A549 (cell line): ENCODE measurements around the gene RAPGEF5. TPM values are rescaled to one million over a fixed set of nuclear protein-coding genes. Genes with fewer than 3 reads are reported as not detected.

Experiments used
- ATAC-seq, 2 experiments: fragments of 200-7000 bp in 1 of 2; fragments of >200 bp in 1 of 2; cut with Nextera tagmentation in 1 of 2; cut with Tn5 transposase in 1 of 2; 3 replicates each; pipeline versions ENCODE4 v1.8.0 to v1.9.1; 2018 to 2020; ENCODE audit warnings: mild to moderate bottlenecking in 1 of 2, moderate library complexity in 1 of 2
- CTCF ChIA-PET: fragments of 300-600 bp; sonication (Branson Sonifier 250); formaldehyde crosslinking; extraction: SDS; loops from one replicate; lab custom pipeline; 2021; ENCODE audit warnings: antibody characterized with exemption, inconsistent platforms; lab: Yijun Ruan, JAX
- POLR2A ChIA-PET: fragments of 350-600 bp; formaldehyde crosslinking; extraction: SDS; loops from one replicate; lab custom pipeline; 2021; ENCODE audit warnings: antibody characterized with exemption, inconsistent platforms; lab: Yijun Ruan, JAX
- DNase-seq, 2 experiments: peaks; one replicate each; pipeline versions ENCODE4 v3.0.0 to v3.0.0-alpha.2; 2011 to 2016; ENCODE audit warnings: low read depth in 1 of 2, low spot score in 1 of 2
- FAIRE-seq: peaks from 2 replicates; lab custom pipeline; 2011; peaks lifted over from hg19 to GRCh38; lab: Jason Lieb, UNC
- H3K27ac ChIP-seq, 2 experiments: fragments of >200 bp; sonication (Bioruptor Twin); formaldehyde crosslinking; 3 replicates each; pipeline ENCODE4 v1.5.1; 2016 to 2017
- H3K4me1 ChIP-seq: fragments of >200 bp; sonication (Bioruptor Twin); formaldehyde crosslinking; 3 replicates; pipeline ENCODE4 v1.6.1; 2016
- H3K4me2 ChIP-seq: fragments of >200 bp; sonication (Bioruptor Twin); formaldehyde crosslinking; 3 replicates; pipeline ENCODE4 v1.6.1; 2016
- H3K4me3 ChIP-seq: fragments of >200 bp; sonication (Bioruptor Twin); formaldehyde crosslinking; 3 replicates; pipeline ENCODE4 v1.5.1; 2016
- H3K9me3 ChIP-seq: fragments of >200 bp; sonication (Bioruptor Twin); formaldehyde crosslinking; 3 replicates; pipeline ENCODE4 v1.6.1; 2016
- BHLHE40 ChIP-seq: IDR thresholded peaks from 2 replicates; pipeline ENCODE4 v1.6.1; 2012; ENCODE audit warnings: low read depth, low read length, inconsistent platforms
- CHD2 ChIP-seq: fragments of 150-350 bp; IDR thresholded peaks from 2 replicates; pipeline ENCODE4 v1.6.1; 2014; ENCODE audit warnings: low read length; ENCODE audit not compliant: partially characterized antibody
- CHD4 ChIP-seq: fragments of 200-600 bp; sonication (generic); IDR thresholded peaks from 2 replicates; pipeline ENCODE4 v1.6.1; 2016; ENCODE audit warnings: antibody characterized with exemption, mild to moderate bottlenecking, borderline replicate concordance
- EHF ChIP-seq: fragments of 250-450 bp; sonication (Bioruptor Pico); IDR thresholded peaks from 2 replicates; pipeline ENCODE4 v1.5.0; 2020; ENCODE audit warnings: mild to moderate bottlenecking
- EHMT2 ChIP-seq: fragments of 200-600 bp; sonication (generic); IDR thresholded peaks from 2 replicates; pipeline ENCODE4 v1.6.1; 2016; ENCODE audit warnings: antibody characterized with exemption, low read depth, mild to moderate bottlenecking, moderate library complexity
- EP300 ChIP-seq, 2 experiments: fragments of >200 bp; sonication (Bioruptor Twin); formaldehyde crosslinking; IDR thresholded peaks; 2 replicates in 1 of 2; 3 replicates in 1 of 2; pipeline ENCODE4 v1.6.1; 2016 to 2017
- ESRRA ChIP-seq: fragments of 150-350 bp; IDR thresholded peaks from 2 replicates; pipeline ENCODE4 v1.6.1; 2014; ENCODE audit warnings: mild to moderate bottlenecking, low read length, borderline replicate concordance
- FOSL2 ChIP-seq, 2 experiments: fragments of 450-650 bp in 1 of 2; fragments of >200 bp in 1 of 2; sonication (Bioruptor Twin) in 1 of 2; formaldehyde crosslinking; IDR thresholded peaks; 2 replicates each; pipeline versions ENCODE4 v1.5.0 to v1.6.1; 2016 to 2020; ENCODE audit warnings: mild to moderate bottlenecking in 1 of 2, moderate library complexity in 1 of 2
- FOXS1 ChIP-seq: fragments of 250-450 bp; sonication (Bioruptor Pico); IDR thresholded peaks from 2 replicates; pipeline ENCODE4 v1.5.0; 2020; ENCODE audit warnings: mild to moderate bottlenecking, moderate library complexity
- HEYL ChIP-seq: fragments of 250-450 bp; sonication (Bioruptor Pico); IDR thresholded peaks from 2 replicates; pipeline ENCODE4 v1.8.0; 2021; ENCODE audit warnings: mild to moderate bottlenecking, moderate library complexity
- HMGXB4 ChIP-seq: fragments of 250-450 bp; sonication (Bioruptor Pico); IDR thresholded peaks from 2 replicates; pipeline ENCODE4 v1.5.0; 2021; ENCODE audit warnings: mild to moderate bottlenecking, moderate library complexity, borderline replicate concordance
- HOXB5 ChIP-seq: fragments of 250-450 bp; sonication (Bioruptor Pico); IDR thresholded peaks from 2 replicates; pipeline ENCODE4 v1.5.0; 2020; ENCODE audit warnings: mild to moderate bottlenecking, moderate library complexity
- JUN ChIP-seq, 2 experiments: fragments of >200 bp; sonication (Bioruptor Twin); formaldehyde crosslinking; IDR thresholded peaks; 2 replicates in 1 of 2; 3 replicates in 1 of 2; pipeline ENCODE4 v1.6.1; 2016 to 2017
- KDM1A ChIP-seq: fragments of 200-600 bp; sonication (generic); IDR thresholded peaks from 2 replicates; pipeline ENCODE4 v1.6.1; 2016; ENCODE audit warnings: low read depth, mild to moderate bottlenecking
- MAFK ChIP-seq: fragments of 450-650 bp; IDR thresholded peaks from 2 replicates; pipeline ENCODE4 v1.6.1; 2014; ENCODE audit not compliant: partially characterized antibody
- MAX ChIP-seq: IDR thresholded peaks from 2 replicates; pipeline ENCODE4 v1.6.1; 2012
- NFE2L2 ChIP-seq: fragments of 150-350 bp; conservative IDR thresholded peaks from 2 replicates; pipeline ENCODE4 v1.6.1; 2014; ENCODE audit warnings: low read length
- RNF2 ChIP-seq: fragments of 200-600 bp; sonication (generic); IDR thresholded peaks from 2 replicates; pipeline ENCODE4 v1.6.1; 2016; ENCODE audit warnings: low read depth, mild to moderate bottlenecking, antibody characterized with exemption, moderate library complexity, borderline replicate concordance
- SMC3 ChIP-seq: fragments of >200 bp; sonication (Bioruptor Twin); formaldehyde crosslinking; IDR thresholded peaks from 3 replicates; pipeline ENCODE4 v1.6.1; 2018; ENCODE audit warnings: inconsistent platforms
- SREBF2 ChIP-seq: fragments of 450-650 bp; IDR thresholded peaks from 2 replicates; pipeline ENCODE4 v1.6.1; 2014; ENCODE audit warnings: mild to moderate bottlenecking, moderate library complexity
- TFCP2L1 ChIP-seq: fragments of 250-450 bp; sonication (Bioruptor Pico); IDR thresholded peaks from 2 replicates; pipeline ENCODE4 v1.5.0; 2021; ENCODE audit warnings: mild to moderate bottlenecking
- TP53 ChIP-seq: fragments of 250-450 bp; sonication (Bioruptor Pico); IDR thresholded peaks from 2 replicates; pipeline ENCODE4 v1.5.0; 2021; ENCODE audit warnings: mild to moderate bottlenecking, moderate library complexity
- ZFP36 ChIP-seq: fragments of 450-650 bp; IDR thresholded peaks from 2 replicates; pipeline ENCODE4 v1.6.1; 2014; ENCODE audit warnings: borderline replicate concordance; ENCODE audit not compliant: partially characterized antibody
- ZSCAN20 ChIP-seq: fragments of 250-450 bp; sonication (Bioruptor Pico); IDR thresholded peaks from 2 replicates; pipeline ENCODE4 v1.8.0; 2022; ENCODE audit warnings: mild to moderate bottlenecking, moderate library complexity
- WGBS: methylation state at CpG from one replicate; pipeline ENCODE4 v1.1.6; 2017; ENCODE audit errors: missing lambda C conversion rate; 5-methylcytosine and 5-hydroxymethylcytosine counted together
- polyA plus RNA-seq, 4 experiments: library from polyadenylated mRNA; depleted of rRNA in 3 of 4; stranded (reverse); fragments of >200 nt; fragmentation: RNase III in 1 of 4; extraction: RNeasy Plus Mini Kit Qiagen cat#74134 plus additional on column Dnase treatment in 1 of 4; gene quantifications; 2 replicates in 3 of 4; 3 replicates in 1 of 4; pipeline ENCODE4 v1.2.3, GENCODE V29; 2011 to 2017
- TF ChIP-seq, protein P1 (sequence below): fragments of 450-650 bp; IDR thresholded peaks from 2 replicates; pipeline ENCODE4 v1.6.1; 2014; ENCODE audit warnings: antibody characterized with exemption
- TF ChIP-seq, protein P2 (sequence below): fragments of >200 bp; sonication (Bioruptor Twin); formaldehyde crosslinking; IDR thresholded peaks from 2 replicates; pipeline ENCODE4 v1.6.1; 2016
- TF ChIP-seq, protein P3 (sequence below): IDR thresholded peaks from 2 replicates; pipeline ENCODE4 v1.6.1; 2012
- TF ChIP-seq, protein P4 (sequence below): fragments of 200-600 bp; sonication (generic); IDR thresholded peaks from 2 replicates; pipeline ENCODE4 v1.6.1; 2016; ENCODE audit warnings: antibody characterized with exemption, mild to moderate bottlenecking, moderate library complexity

RAPGEF5 gene
- polyA plus RNA-seq, 2 of the 4 experiments (the other 2 are of a cell fraction), result 0.03 to 0.14 TPM

DNA sequence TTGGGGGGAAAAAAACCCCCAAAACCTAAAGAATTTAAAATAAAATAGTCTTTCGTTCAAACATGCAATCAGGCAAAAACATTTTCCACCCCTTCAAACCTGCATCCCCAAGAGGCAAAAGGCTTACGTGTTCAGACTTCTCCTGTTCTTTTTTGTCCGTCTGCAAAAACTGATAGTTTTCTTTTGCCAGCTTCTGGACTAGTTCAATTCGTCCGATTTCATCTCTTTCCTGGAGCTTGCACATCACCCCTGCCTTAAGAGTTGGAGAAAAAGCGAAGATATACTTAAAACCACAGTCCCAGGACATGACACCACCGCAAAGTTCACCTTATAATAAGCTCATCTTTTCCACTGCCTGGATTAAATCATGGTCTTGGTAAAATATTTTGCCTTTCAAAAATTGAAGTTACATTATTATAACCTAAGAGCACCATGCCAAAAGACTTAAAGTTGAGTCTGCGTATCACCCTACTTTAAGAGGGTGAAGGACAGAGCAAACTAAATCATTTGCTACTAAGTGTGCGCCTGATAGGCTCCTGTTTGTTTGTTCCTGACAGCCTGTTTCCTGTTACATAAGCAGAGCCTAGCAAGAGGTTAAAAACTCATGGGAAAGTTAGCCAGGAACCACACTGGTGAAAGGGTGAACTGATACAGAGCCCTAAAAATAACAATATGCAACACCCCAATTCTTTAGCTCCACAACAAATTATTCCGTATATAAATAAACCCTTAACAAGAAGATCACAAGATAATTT, 137.0 kb downstream of the RAPGEF5 start (continued):
- TF ChIP-seq, protein P1, sequence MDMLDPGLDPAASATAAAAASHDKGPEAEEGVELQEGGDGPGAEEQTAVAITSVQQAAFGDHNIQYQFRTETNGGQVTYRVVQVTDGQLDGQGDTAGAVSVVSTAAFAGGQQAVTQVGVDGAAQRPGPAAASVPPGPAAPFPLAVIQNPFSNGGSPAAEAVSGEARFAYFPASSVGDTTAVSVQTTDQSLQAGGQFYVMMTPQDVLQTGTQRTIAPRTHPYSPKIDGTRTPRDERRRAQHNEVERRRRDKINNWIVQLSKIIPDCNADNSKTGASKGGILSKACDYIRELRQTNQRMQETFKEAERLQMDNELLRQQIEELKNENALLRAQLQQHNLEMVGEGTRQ, result no peak
- TF ChIP-seq CHD4, result no peak
- no peak for TF ChIP-seq JUN (IDR thresholded peaks at IDR 0.05)
- TF ChIP-seq KDM1A, result no peak
- no peak for TF ChIP-seq SREBF2
- TF ChIP-seq, all 56 proteins: peak for 0

DNA sequence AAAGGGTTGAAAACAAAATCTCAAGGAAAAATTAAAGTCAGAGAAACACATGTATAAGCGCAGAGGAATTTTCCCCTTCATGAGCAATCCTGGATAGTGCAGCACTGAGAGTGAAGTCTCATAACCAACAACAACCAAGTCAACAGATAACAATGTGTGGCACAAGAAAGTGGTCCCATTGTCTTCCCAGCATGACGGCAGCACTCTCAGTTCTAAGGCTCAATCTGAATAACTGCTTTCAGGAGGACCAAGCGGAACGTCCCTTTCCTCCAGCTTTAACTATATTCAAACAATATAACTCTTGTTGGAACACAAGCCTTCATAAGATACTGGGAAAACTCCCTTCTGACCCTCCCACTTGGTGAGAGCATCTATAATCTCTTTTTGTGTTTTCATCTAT, 137.9 kb downstream of the RAPGEF5 start:
- no peak overlapping the region for H3K27ac ChIP-seq
- H3K4me2 ChIP-seq, result no peak overlapping the region
- ATAC-seq (no peak), FAIRE-seq (no peak), DNase-seq (no peak)
- ChIA-PET CTCF (no interaction called here), POLR2A (no interaction called here)
- H3K4me1 ChIP-seq, result no peaks in the 10 kb centered on the region
- no peaks in the 10 kb centered on the region for H3K9me3 ChIP-seq
- WGBS, result 56% methylated on average over 4 of the region's 4 CpGs
- TF ChIP-seq HMGXB4 (CRISPR knock-in tag) (no peak), HOXB5 (CRISPR knock-in tag) (no peak), EP300 (IDR thresholded peaks at IDR 0.05) (no peak), NFE2L2 (no peak), MAX (no peak), ESRRA (no peak), BHLHE40 (no peak), TP53 (CRISPR knock-in tag) (no peak), EHMT2 (no peak), HEYL (CRISPR knock-in tag) (no peak), FOXS1 (CRISPR knock-in tag) (no peak), RNF2 (no peak), SMC3 (no peak), EHF (CRISPR knock-in tag) (no peak), ZSCAN20 (CRISPR knock-in tag) (no peak), ZFP36 (no peak)
- TF ChIP-seq, protein P2, sequence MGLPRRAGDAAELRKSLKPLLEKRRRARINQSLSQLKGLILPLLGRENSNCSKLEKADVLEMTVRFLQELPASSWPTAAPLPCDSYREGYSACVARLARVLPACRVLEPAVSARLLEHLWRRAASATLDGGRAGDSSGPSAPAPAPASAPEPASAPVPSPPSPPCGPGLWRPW, result no peak
- H3K4me3 ChIP-seq, result no peak overlapping the region

GRCh38 chr7:22216832-22217475, 140.0 kb downstream of the RAPGEF5 start:
- H3K4me2 ChIP-seq, result no peak overlapping the region
- CTCF ChIA-PET, result no interaction called here
- 8% methylated on average over 4 of the region's 4 CpGs for WGBS
- H3K9me3 ChIP-seq, result no peaks in the 10 kb centered on the region
- FAIRE-seq (no peak), ATAC-seq (no peak), DNase-seq (no peak)
- POLR2A ChIA-PET, result no interaction called here
- H3K4me3 ChIP-seq, result no peak overlapping the region
- H3K27ac ChIP-seq, result no peak overlapping the region
- H3K4me1 ChIP-seq, result no peaks in the 10 kb centered on the region
- TF ChIP-seq TFCP2L1 (CRISPR knock-in tag), result no peak
- no peak for TF ChIP-seq FOSL2 (IDR thresholded peaks at IDR 0.05)
- TF ChIP-seq FOSL2 (CRISPR knock-in tag; IDR thresholded peaks at IDR 0.05), result no peak
- no peak for TF ChIP-seq JUN (IDR thresholded peaks at IDR 0.05)
- TF ChIP-seq NFE2L2, result no peak
- TF ChIP-seq, protein P3, sequence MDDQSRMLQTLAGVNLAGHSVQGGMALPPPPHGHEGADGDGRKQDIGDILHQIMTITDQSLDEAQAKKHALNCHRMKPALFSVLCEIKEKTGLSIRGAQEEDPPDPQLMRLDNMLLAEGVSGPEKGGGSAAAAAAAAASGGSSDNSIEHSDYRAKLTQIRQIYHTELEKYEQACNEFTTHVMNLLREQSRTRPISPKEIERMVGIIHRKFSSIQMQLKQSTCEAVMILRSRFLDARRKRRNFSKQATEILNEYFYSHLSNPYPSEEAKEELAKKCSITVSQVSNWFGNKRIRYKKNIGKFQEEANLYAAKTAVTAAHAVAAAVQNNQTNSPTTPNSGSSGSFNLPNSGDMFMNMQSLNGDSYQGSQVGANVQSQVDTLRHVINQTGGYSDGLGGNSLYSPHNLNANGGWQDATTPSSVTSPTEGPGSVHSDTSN, result no peak
- TF ChIP-seq CHD2, result no peak
- TF ChIP-seq MAFK, result no peak
- TF ChIP-seq CHD4, result no peak
- TF ChIP-seq, protein P4, sequence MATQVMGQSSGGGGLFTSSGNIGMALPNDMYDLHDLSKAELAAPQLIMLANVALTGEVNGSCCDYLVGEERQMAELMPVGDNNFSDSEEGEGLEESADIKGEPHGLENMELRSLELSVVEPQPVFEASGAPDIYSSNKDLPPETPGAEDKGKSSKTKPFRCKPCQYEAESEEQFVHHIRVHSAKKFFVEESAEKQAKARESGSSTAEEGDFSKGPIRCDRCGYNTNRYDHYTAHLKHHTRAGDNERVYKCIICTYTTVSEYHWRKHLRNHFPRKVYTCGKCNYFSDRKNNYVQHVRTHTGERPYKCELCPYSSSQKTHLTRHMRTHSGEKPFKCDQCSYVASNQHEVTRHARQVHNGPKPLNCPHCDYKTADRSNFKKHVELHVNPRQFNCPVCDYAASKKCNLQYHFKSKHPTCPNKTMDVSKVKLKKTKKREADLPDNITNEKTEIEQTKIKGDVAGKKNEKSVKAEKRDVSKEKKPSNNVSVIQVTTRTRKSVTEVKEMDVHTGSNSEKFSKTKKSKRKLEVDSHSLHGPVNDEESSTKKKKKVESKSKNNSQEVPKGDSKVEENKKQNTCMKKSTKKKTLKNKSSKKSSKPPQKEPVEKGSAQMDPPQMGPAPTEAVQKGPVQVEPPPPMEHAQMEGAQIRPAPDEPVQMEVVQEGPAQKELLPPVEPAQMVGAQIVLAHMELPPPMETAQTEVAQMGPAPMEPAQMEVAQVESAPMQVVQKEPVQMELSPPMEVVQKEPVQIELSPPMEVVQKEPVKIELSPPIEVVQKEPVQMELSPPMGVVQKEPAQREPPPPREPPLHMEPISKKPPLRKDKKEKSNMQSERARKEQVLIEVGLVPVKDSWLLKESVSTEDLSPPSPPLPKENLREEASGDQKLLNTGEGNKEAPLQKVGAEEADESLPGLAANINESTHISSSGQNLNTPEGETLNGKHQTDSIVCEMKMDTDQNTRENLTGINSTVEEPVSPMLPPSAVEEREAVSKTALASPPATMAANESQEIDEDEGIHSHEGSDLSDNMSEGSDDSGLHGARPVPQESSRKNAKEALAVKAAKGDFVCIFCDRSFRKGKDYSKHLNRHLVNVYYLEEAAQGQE, result no peak
- no peak for TF ChIP-seq EP300 (IDR thresholded peaks at IDR 0.05)
